ENCODE results near the gene SSBP2. TPM values are rescaled to one million over a fixed set of nuclear protein-coding genes. Genes with fewer than 3 reads are reported as not detected.

The SSBP2 gene
- total RNA-seq, 4 donors from 2014 or later, result 45.3 to 83.1 (median 61.7) TPM

GRCh38 chr5:81782811-81783210 is 31.9 kb upstream of the SSBP2 start:
- intact Hi-C loops (cut with DNase I; ENCODE audit: low total_unique reads), result loop anchor here (10.0 kb wide), 1 partner anchor 72 kb away; no protein-coding TSS in a partner anchor
- no peak overlapping the region for H3K4me3 ChIP-seq (ENCODE audit: low read depth, poor library complexity, severe bottlenecking)
- no peak for DNase-seq (ENCODE audit: low spot score in 2 of 2)
- WGBS, 2 donors, result 76 to 86% methylated on average over 3 of the region's 3 CpGs
- TF ChIP-seq CTCF (IDR thresholded peaks at IDR 0.05) (no peak), POLR2A (IDR thresholded peaks at IDR 0.05) (no peak)

- no peak for TF ChIP-seq POLR2A (IDR thresholded peaks at IDR 0.05)
- no peak for DNase-seq (ENCODE audit: low spot score in 2 of 2)
- H3K4me3 ChIP-seq (ENCODE audit: low read depth, poor library complexity, severe bottlenecking), result no peak overlapping the region
- intact Hi-C loops (cut with DNase I; ENCODE audit: low total_unique reads), result loop anchor here (10.0 kb wide), 1 partner anchor 75 kb away; no protein-coding TSS in a partner anchor
- WGBS, 2 donors, result 62 to 67% methylated on average over 4 of the region's 4 CpGs
Measured at GRCh38 chr5:81779916-81780266, 29.0 kb upstream of the SSBP2 start.

- 0% methylated on average over 5 of the region's 5 CpGs for WGBS, 2 donors
Measured at GRCh38 chr5:81779125-81779915, 28.4 kb upstream of the SSBP2 start.

GRCh38 chr5:81778642-81779041 is 27.7 kb upstream of the SSBP2 start:
- no peak for TF ChIP-seq CTCF (IDR thresholded peaks at IDR 0.05)
- no peak for TF ChIP-seq POLR2A (IDR thresholded peaks at IDR 0.05)
- WGBS, 2 donors, result 11 to 17% methylated on average over 3 of the region's 3 CpGs
- H3K4me3 ChIP-seq (ENCODE audit: low read depth, poor library complexity, severe bottlenecking), result no peak overlapping the region
- intact Hi-C loops (cut with DNase I; ENCODE audit: low total_unique reads), result no loop called here
- DNase-seq (ENCODE audit: low spot score in 2 of 2), result no peak

More at GRCh38 chr5:81779125-81779915, 28.4 kb upstream of the SSBP2 start:
- peak; percentile 52 to 90 for DNase-seq (ENCODE audit: low spot score in 2 of 2)
- H3K4me3 ChIP-seq (ENCODE audit: low read depth, poor library complexity, severe bottlenecking), result no peak overlapping the region
- intact Hi-C loops (cut with DNase I; ENCODE audit: low total_unique reads), result no loop called here
- TF ChIP-seq POLR2A (IDR thresholded peaks at IDR 0.05) (no peak), CTCF (IDR thresholded peaks at IDR 0.05) (no peak)

- H3K4me3 ChIP-seq (ENCODE audit: low read depth, poor library complexity, severe bottlenecking), result no peak overlapping the region
- DNase-seq (ENCODE audit: low spot score in 2 of 2), result no peak
- intact Hi-C loops (cut with DNase I; ENCODE audit: low total_unique reads), result no loop called here
- 62 to 64% methylated on average over 4 of the region's 4 CpGs for WGBS, 2 donors
- no peak for TF ChIP-seq POLR2A (IDR thresholded peaks at IDR 0.05)
- TF ChIP-seq CTCF (IDR thresholded peaks at IDR 0.05), result no peak
Measured at GRCh38 chr5:81776258-81776657, 25.4 kb upstream of the SSBP2 start.

- no peak overlapping the region for H3K4me3 ChIP-seq (ENCODE audit: low read depth, poor library complexity, severe bottlenecking)
- TF ChIP-seq POLR2A (IDR thresholded peaks at IDR 0.05), result no peak
- no peak for TF ChIP-seq CTCF (IDR thresholded peaks at IDR 0.05)
- intact Hi-C loops (cut with DNase I; ENCODE audit: low total_unique reads), result no loop called here
- DNase-seq (ENCODE audit: low spot score in 2 of 2), result no peak
- WGBS, 2 donors, result 79 to 94% methylated on average over 2 of the region's 2 CpGs
Measured at GRCh38 chr5:81774374-81774773, 23.5 kb upstream of the SSBP2 start.
